KG1 (cell line): ENCODE results near the gene SLC2A11.

Source experiments
- DNase-seq: peaks from one replicate; lab custom pipeline; 2025; lab: John Stamatoyannopoulos, UW

The SLC2A11 gene

GRCh38 chr22:23857606-23858483, at the start of gene SLC2A11:
TSS of gene SLC2A11 (plus strand) at chr22:23857875. CDS start at chr22:23858000, 125 bp downstream.
- peak; percentile 87 for DNase-seq

GRCh38 chr22:23812378-23812777, 45.3 kb upstream of the SLC2A11 start:
- DNase-seq = no peak

GRCh38 chr22:23815541-23816155, 42.0 kb upstream of the SLC2A11 start:
- no peak for DNase-seq

GRCh38 chr22:23816156-23816976, 41.3 kb upstream of the SLC2A11 start:
- DNase-seq = no peak

- DNase-seq = no peak
Observed at GRCh38 chr22:23817146-23817545, 40.5 kb upstream of the SLC2A11 start.

- DNase-seq = no peak
Observed at GRCh38 chr22:23818541-23818940, 39.1 kb upstream of the SLC2A11 start.

- DNase-seq = no peak
Observed at GRCh38 chr22:23820748-23821211, 36.9 kb upstream of the SLC2A11 start.

- no peak for DNase-seq
Observed at GRCh38 chr22:23822101-23822671, 35.5 kb upstream of the SLC2A11 start.

- no peak for DNase-seq
Observed at GRCh38 chr22:23823331-23823791, 34.3 kb upstream of the SLC2A11 start.

- no peak for DNase-seq
Observed at GRCh38 chr22:23824476-23825245, 33.0 kb upstream of the SLC2A11 start.

- DNase-seq = no peak
Observed at GRCh38 chr22:23825246-23825905, 32.3 kb upstream of the SLC2A11 start.

GRCh38 chr22:23826510-23827350, 30.9 kb upstream of the SLC2A11 start:
- DNase-seq = no peak

GRCh38 chr22:23827351-23827995, 30.2 kb upstream of the SLC2A11 start:
- no peak for DNase-seq

GRCh38 chr22:23828800-23829680, 28.6 kb upstream of the SLC2A11 start:
- DNase-seq = no peak

- no peak for DNase-seq
Observed at GRCh38 chr22:23829845-23830372, 27.8 kb upstream of the SLC2A11 start.

GRCh38 chr22:23831261-23831660, 26.4 kb upstream of the SLC2A11 start:
- no peak for DNase-seq

- DNase-seq = no peak
Observed at GRCh38 chr22:23831781-23832180, 25.9 kb upstream of the SLC2A11 start.
